Sigmoid colon (tissue), 7 donors: ENCODE measurements around the gene GRAMD1B. TPM values are rescaled to one million over a fixed set of nuclear protein-coding genes. Genes with fewer than 3 reads are reported as not detected.

Experiments
- DNase-seq: peaks from one replicate; pipeline ENCODE4 v3.0.0-alpha.2; 2019
- H3K27ac ChIP-seq, 4 donors: fragments of 200-600 bp; sonication (generic); one replicate each; pipeline ENCODE4 v1.5.1; 2016 to 2019; ENCODE audit warnings: mild to moderate bottlenecking in 1 of 4
- H3K27me3 ChIP-seq, 3 donors: fragments of 200-600 bp; sonication (generic); one replicate each; pipeline ENCODE4 v1.5.1; 2019; ENCODE audit warnings: mild to moderate bottlenecking in 1 of 3
- H3K36me3 ChIP-seq, 4 donors: fragments of 200-600 bp; sonication (generic); one replicate each; pipeline ENCODE4 v1.5.1; 2016 to 2019
- H3K4me1 ChIP-seq, 4 donors: fragments of 200-600 bp; sonication (generic); one replicate each; pipeline ENCODE4 v1.5.1; 2017 to 2019
- H3K4me3 ChIP-seq, 4 donors: fragments of 200-600 bp; sonication (generic); one replicate each; pipeline ENCODE4 v1.5.1; 2017 to 2019; ENCODE audit warnings: mild to moderate bottlenecking in 2 of 4, moderate library complexity in 1 of 4
- H3K9me3 ChIP-seq, 4 donors: fragments of 200-600 bp in 3 of 4; sonication (generic) in 3 of 4; one replicate each; pipeline versions ENCODE4 v1.5.1 to v1.6.1; 2013 to 2019
- CTCF ChIP-seq, 4 experiments: fragments of 450-650 bp in 3 of 4; fragments of 200-600 bp in 1 of 4; IDR thresholded peaks; one replicate each; pipeline ENCODE4 v1.5.1; 2016 to 2019; ENCODE audit warnings: antibody characterized with exemption in 4 of 4, mild to moderate bottlenecking in 3 of 4, moderate library complexity in 2 of 4
- EP300 ChIP-seq, 4 donors: sonication (generic); formaldehyde crosslinking; IDR thresholded peaks; one replicate each; pipeline ENCODE4 v1.6.1; 2017; ENCODE audit warnings: antibody characterized with exemption in 4 of 4
- POLR2A ChIP-seq, 2 donors: fragments of 450-650 bp; IDR thresholded peaks; one replicate each; pipeline ENCODE4 v1.6.1; 2016; ENCODE audit warnings: antibody characterized with exemption in 2 of 2, mild to moderate bottlenecking in 2 of 2, moderate library complexity in 2 of 2
- POLR2AphosphoS5 ChIP-seq, 4 donors: sonication (generic); formaldehyde crosslinking; IDR thresholded peaks; one replicate each; pipeline ENCODE4 v1.6.1; 2017; ENCODE audit warnings: antibody characterized with exemption in 4 of 4
- WGBS, 2 donors: extraction: QIAGEN DNeasy Blood & Tissue Kit; methylation state at CpG; one replicate each; pipeline ENCODE4 v1.1.7; 2013; 5-methylcytosine and 5-hydroxymethylcytosine counted together
- intact Hi-C: fragments of 100-400 bp; cut with DNase I; formaldehyde crosslinking; loops from one replicate; pipeline ENCODE4 v1.15.1; 2023
- polyA plus RNA-seq, 3 donors: library from polyadenylated mRNA; stranded (reverse); fragments of 200-250 nt; gene quantifications; one replicate each; pipeline ENCODE4 v1.2.3, GENCODE V29; 2013
- total RNA-seq, 4 donors: library from RNA; depleted of rRNA; stranded (reverse); fragments of >200 nt; gene quantifications; one replicate each; pipeline ENCODE4 v1.1.0, GENCODE V29; 2016
- donor health status: healthy with polysubstance abuse.
- donor health status: Bipolar disorder and iron deficiency.
- donor health status: healthy.

The GRAMD1B gene
- total and polyA plus RNA-seq, 7 donors = 1.8 to 5.0 (median 3.5) TPM

- Histone ChIP-seq H3K27ac (no peak overlapping the region), H3K36me3 (no peaks in the 10 kb centered on the region), H3K27me3 (no peaks in the 10 kb centered on the region), H3K9me3 (no peaks in the 10 kb centered on the region), H3K4me3 (no peak overlapping the region), H3K4me1 (no peaks in the 10 kb centered on the region)
- no peak for TF ChIP-seq CTCF (IDR thresholded peaks at IDR 0.05)
- TF ChIP-seq POLR2A (IDR thresholded peaks at IDR 0.05) = no peak
- TF ChIP-seq POLR2AphosphoS5 (IDR thresholded peaks at IDR 0.05) = no peak
- no peak for TF ChIP-seq EP300 (IDR thresholded peaks at IDR 0.05)
- intact Hi-C loops = no loop called here
- DNase-seq = no peak
These were observed 117.1 kb downstream of the GRAMD1B start for GRCh38 chr11:123547180-123547579.

- DNase-seq = no peak
- no peaks in the 10 kb centered on the region for H3K36me3 ChIP-seq
- H3K27ac ChIP-seq = no peak overlapping the region
- H3K4me1 ChIP-seq = no peaks in the 10 kb centered on the region
- H3K4me3 ChIP-seq = no peak overlapping the region
- TF ChIP-seq CTCF (IDR thresholded peaks at IDR 0.05) (no peak), POLR2A (IDR thresholded peaks at IDR 0.05) (no peak), EP300 (IDR thresholded peaks at IDR 0.05) (no peak), POLR2AphosphoS5 (IDR thresholded peaks at IDR 0.05) (no peak)
- intact Hi-C loops = no loop called here
- no peaks in the 10 kb centered on the region for H3K27me3 ChIP-seq
- H3K9me3 ChIP-seq = no peaks in the 10 kb centered on the region
- WGBS, 2 donors = 85 to 90% methylated on average over 4 of the region's 4 CpGs
These were observed 118.7 kb downstream of the GRAMD1B start for GRCh38 chr11:123548774-123549173.

- TF ChIP-seq EP300 (IDR thresholded peaks at IDR 0.05) (no peak), POLR2A (IDR thresholded peaks at IDR 0.05) (no peak), POLR2AphosphoS5 (IDR thresholded peaks at IDR 0.05) (no peak), CTCF (IDR thresholded peaks at IDR 0.05) (no peak)
These were observed 120.2 kb downstream of the GRAMD1B start for GRCh38 chr11:123549926-123550917.

DNA sequence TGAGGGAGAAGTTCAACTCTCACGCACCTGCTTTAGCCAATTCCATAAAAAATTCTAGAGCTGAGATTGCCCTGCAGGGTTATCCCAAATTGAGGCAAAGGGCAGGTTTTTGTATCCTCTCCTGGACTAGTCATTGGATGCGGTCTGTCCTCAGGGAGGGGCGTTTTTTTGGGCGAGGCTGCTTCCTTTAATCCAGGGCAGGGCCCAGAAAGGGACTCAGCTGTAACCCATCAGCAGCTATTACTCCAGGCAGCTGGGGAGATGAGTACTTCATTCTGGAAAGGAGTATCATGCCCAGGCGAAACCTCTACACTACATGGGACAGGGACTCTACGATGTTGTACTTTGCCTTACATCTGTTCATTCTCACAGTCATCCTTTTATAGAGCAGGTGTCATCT is 121.0 kb downstream of the GRAMD1B start:
- 65 to 89% methylated on average over 6 of the region's 6 CpGs for WGBS, 2 donors
- TF ChIP-seq POLR2AphosphoS5 (IDR thresholded peaks at IDR 0.05) = no peak
- TF ChIP-seq EP300 (IDR thresholded peaks at IDR 0.05) = no peak
- TF ChIP-seq CTCF (IDR thresholded peaks at IDR 0.05) = no peak
- TF ChIP-seq POLR2A (IDR thresholded peaks at IDR 0.05) = no peak
- Histone ChIP-seq H3K27ac (no peak overlapping the region), H3K36me3 (no peaks in the 10 kb centered on the region), H3K4me1 (no peaks in the 10 kb centered on the region), H3K9me3 (no peaks in the 10 kb centered on the region), H3K27me3 (no peaks in the 10 kb centered on the region), H3K4me3 (no peak overlapping the region)
- intact Hi-C loops = no loop called here
- DNase-seq = no peak

More at GRCh38 chr11:123549926-123550917, 120.2 kb downstream of the GRAMD1B start:
- H3K9me3 ChIP-seq = no peaks in the 10 kb centered on the region
- H3K36me3 ChIP-seq = no peaks in the 10 kb centered on the region
- WGBS, 2 donors = 80% methylated on average over 16 of the region's 16 CpGs
- no peaks in the 10 kb centered on the region for H3K27me3 ChIP-seq
- DNase-seq = no peak
- H3K27ac ChIP-seq = no peak overlapping the region
- H3K4me3 ChIP-seq = no peak overlapping the region
- no peaks in the 10 kb centered on the region for H3K4me1 ChIP-seq
- intact Hi-C loops = no loop called here
